GM12878 (cell line): Measurements from ENCODE around the gene LAMB1. TPM values are rescaled to one million over a fixed set of nuclear protein-coding genes. Genes with fewer than 3 reads are reported as not detected.

Source experiments
- ATF3 ChIP-seq: IDR thresholded peaks from 2 replicates; pipeline ENCODE4 v1.6.1; 2011; ENCODE audit warnings: low read depth, mild to moderate bottlenecking, low read length, moderate library complexity, borderline replicate concordance; ENCODE audit errors: extremely low read depth
- BCLAF1 ChIP-seq: fragments of 450-650 bp; IDR thresholded peaks from 2 replicates; pipeline ENCODE4 v1.6.1; 2017; ENCODE audit warnings: antibody characterized with exemption, mild to moderate bottlenecking, moderate library complexity
- EP300 ChIP-seq, 2 experiments: fragments of 150-350 bp in 1 of 2; IDR thresholded peaks; 2 replicates each; pipeline ENCODE4 v1.6.1; 2011 to 2012; ENCODE audit warnings: low read depth in 2 of 2, low read length in 2 of 2, borderline replicate concordance in 1 of 2, improper control_type of control experiment in 1 of 2, inconsistent platforms in 1 of 2; ENCODE audit not compliant: control insufficient read depth in 1 of 2
- ESRRA ChIP-seq: IDR thresholded peaks from 2 replicates; pipeline ENCODE4 v1.6.1; 2012; ENCODE audit warnings: mild to moderate bottlenecking, low read length, improper control_type of control experiment
- FOS ChIP-seq: IDR thresholded peaks from 3 replicates; pipeline ENCODE4 v1.6.1; 2011; ENCODE audit warnings: borderline replicate concordance; ENCODE audit not compliant: insufficient read length; ENCODE audit errors: extremely low read depth
- JUNB ChIP-seq: IDR thresholded peaks from 2 replicates; pipeline ENCODE4 v1.6.1; 2016; ENCODE audit warnings: antibody characterized with exemption, mild to moderate bottlenecking
- MEF2B ChIP-seq: fragments of 450-650 bp; IDR thresholded peaks from 2 replicates; pipeline ENCODE4 v1.6.1; 2018; ENCODE audit warnings: mild to moderate bottlenecking, moderate library complexity; ENCODE audit not compliant: partially characterized antibody, poor library complexity, severe bottlenecking
- NFIC ChIP-seq: IDR thresholded peaks from 2 replicates; pipeline ENCODE4 v1.6.1; 2012; ENCODE audit warnings: low read depth, mild to moderate bottlenecking, inconsistent platforms, low read length, moderate library complexity
- NR2F1 ChIP-seq: fragments of 450-650 bp; conservative IDR thresholded peaks from 2 replicates; pipeline ENCODE4 v1.6.1; 2017; ENCODE audit warnings: mild to moderate bottlenecking
- NRF1 ChIP-seq: conservative IDR thresholded peaks from 2 replicates; pipeline ENCODE4 v1.6.1; 2011; ENCODE audit warnings: mild to moderate bottlenecking, low read depth, low read length, improper control_type of control experiment
- PRDM15 ChIP-seq: fragments of 450-650 bp; formaldehyde crosslinking; IDR thresholded peaks from 2 replicates; pipeline ENCODE4 v1.4.0; 2020; ENCODE audit warnings: mild to moderate bottlenecking, moderate library complexity
- RELB ChIP-seq: fragments of 450-650 bp; IDR thresholded peaks from 2 replicates; pipeline ENCODE4 v1.6.1; 2017; ENCODE audit warnings: low read depth, mild to moderate bottlenecking, moderate library complexity
- SMC3 ChIP-seq: IDR thresholded peaks from 2 replicates; pipeline ENCODE4 v1.6.1; 2011; ENCODE audit warnings: low read length, improper control_type of control experiment, borderline replicate concordance
- YBX1 ChIP-seq: fragments of 450-650 bp; IDR thresholded peaks from 2 replicates; pipeline ENCODE4 v1.6.1; 2016; ENCODE audit warnings: antibody characterized with exemption
- ZNF592 ChIP-seq: fragments of 450-650 bp; IDR thresholded peaks from 2 replicates; pipeline ENCODE4 v1.6.1; 2017; ENCODE audit warnings: mild to moderate bottlenecking, moderate library complexity
- ZZZ3 ChIP-seq: IDR thresholded peaks from 2 replicates; pipeline ENCODE4 v1.6.1; 2011; ENCODE audit warnings: low read depth; ENCODE audit not compliant: control insufficient read depth, insufficient read length
- polyA plus RNA-seq, 11 experiments: library from polyadenylated mRNA; depleted of rRNA in 4 of 11; unstranded in 6 of 11; stranded (reverse) in 5 of 11; fragments of >200 nt; fragmentation: Nextera tagmentation in 4 of 11; fragmentation: Illumina TruSeq in 1 of 11; extraction: Ambion mirVana in 4 of 11; extraction: Trizol in 1 of 11; gene quantifications; 1 replicate in 1 of 11; 2 replicates in 10 of 11; pipeline versions ENCODE4 v1.2.1 to v1.2.3, GENCODE V29; 2011 to 2016; ENCODE audit warnings: inconsistent platforms in 2 of 11, missing spikeins in 2 of 11, low read depth in 1 of 11
- total RNA-seq, 4 experiments: library from RNA; depleted of rRNA in 3 of 4; stranded (reverse); fragments of >200 nt in 3 of 4; fragmentation: Illumina TruSeq in 1 of 4; extraction: Trizol in 1 of 4; gene quantifications; 2 replicates each; pipeline versions ENCODE4 v1.2.1 to v1.2.3, GENCODE V29; 2013 to 2021

The LAMB1 gene
- total and polyA plus RNA-seq, 10 of the 15 experiments (the other 5 are each of a cell fraction or from before 2014, with no cell fraction given), result 0.05 to 2.2 (median 1.2) TPM; not detected in 4

- TF ChIP-seq ZNF592 (no peak), NRF1 (no peak), JUNB (no peak), FOS (no peak), EP300 (IDR thresholded peaks at IDR 0.05; ENCODE audit: borderline replicate concordance in 1 of 2, control insufficient read depth in 1 of 2, low read depth in 2 of 2, low read length in 2 of 2) (peak in 1 of 2 experiments; percentile 40; a peak in 1 of 4 replicates), RELB (peak; percentile 67), NR2F1 (no peak), MEF2B (no peak), PRDM15 (CRISPR knock-in tag) (no peak), NFIC (peak; percentile 37; the same call in 1 of the 2 replicates), YBX1 (no peak), ESRRA (no peak), BCLAF1 (no peak), SMC3 (no peak), ATF3 (no peak), ZZZ3 (no peak)
Measured at GRCh38 chr7:107924841-107925504, 78.0 kb downstream of the LAMB1 start (continued).
